K562 (cell line): ENCODE data around the gene FRRS1L. TPM values are rescaled to one million over a fixed set of nuclear protein-coding genes. Genes with fewer than 3 reads are reported as not detected.

Experiments
- ATF1 ChIP-seq, 2 experiments: fragments of 450-650 bp in 1 of 2; IDR thresholded peaks; 2 replicates each; pipeline ENCODE4 v1.6.1; 2016; ENCODE audit warnings: missing compliant biosample characterization in 1 of 2, missing genetic modification characterization in 1 of 2
- FIP1L1 ChIP-seq: fragments of 200-400 bp; formaldehyde crosslinking; IDR thresholded peaks from 2 replicates; pipeline ENCODE4 v1.6.1; 2018; ENCODE audit warnings: mild to moderate bottlenecking, low read depth, low read length; ENCODE audit not compliant: poor library complexity, severe bottlenecking
- HDAC8 ChIP-seq: fragments of 450-650 bp; IDR thresholded peaks from 2 replicates; pipeline ENCODE4 v1.6.1; 2016; ENCODE audit warnings: mild to moderate bottlenecking, missing genetic modification characterization, moderate library complexity, missing compliant biosample characterization
- HMG20A ChIP-seq: fragments of 450-650 bp; formaldehyde crosslinking; conservative IDR thresholded peaks from 2 replicates; pipeline ENCODE4 v1.4.0; 2020; ENCODE audit warnings: mild to moderate bottlenecking, mixed read lengths
- HSF4 ChIP-seq: fragments of 250-450 bp; sonication (Bioruptor Pico); IDR thresholded peaks from 2 replicates; pipeline ENCODE4 v2.1.2; 2022; ENCODE audit warnings: mild to moderate bottlenecking, moderate library complexity, borderline replicate concordance
- IFI16 ChIP-seq: fragments of 250-450 bp; sonication (Bioruptor Pico); IDR thresholded peaks from 2 replicates; pipeline ENCODE4 v2.1.2; 2022; ENCODE audit warnings: mild to moderate bottlenecking, inconsistent platforms
- KLF10 ChIP-seq: fragments of 250-450 bp; sonication (Bioruptor Pico); IDR thresholded peaks from 2 replicates; pipeline ENCODE4 v1.6.1; 2021; ENCODE audit warnings: matching md5 sums
- MAZ ChIP-seq, 2 experiments: fragments of 450-650 bp in 1 of 2; sonication (generic) in 1 of 2; formaldehyde crosslinking; IDR thresholded peaks in 1 of 2; conservative IDR thresholded peaks in 1 of 2; 2 replicates each; pipeline versions ENCODE4 v1.4.0 to v1.5.0; 2020; ENCODE audit warnings: mild to moderate bottlenecking in 1 of 2, missing genetic modification reagents in 1 of 2
- RFX1 ChIP-seq: fragments of 450-650 bp; IDR thresholded peaks from 2 replicates; pipeline ENCODE4 v1.6.1; 2016; ENCODE audit warnings: mild to moderate bottlenecking, moderate library complexity
- RFX5 ChIP-seq: IDR thresholded peaks from 2 replicates; pipeline ENCODE4 v1.6.1; 2011; ENCODE audit warnings: low read depth, mild to moderate bottlenecking, improper control_type of control experiment, low read length
- TARDBP ChIP-seq: fragments of 450-650 bp; IDR thresholded peaks from 2 replicates; pipeline ENCODE4 v1.6.1; 2016
- polyA plus RNA-seq, 8 experiments: library from polyadenylated mRNA; depleted of rRNA in 4 of 8; stranded (reverse) in 5 of 8; unstranded in 3 of 8; fragments of >200 nt; fragmentation: Nextera tagmentation in 2 of 8; fragmentation: Illumina TruSeq in 1 of 8; extraction: Ambion mirVana in 2 of 8; extraction: Trizol in 1 of 8; gene quantifications; 2 replicates each; pipeline versions ENCODE4 v1.2.1 to v1.2.3, GENCODE V29; 2011 to 2014; ENCODE audit warnings: inconsistent platforms in 1 of 8, missing spikeins in 1 of 8
- total RNA-seq, 7 experiments: library from RNA; depleted of rRNA in 6 of 7; stranded (reverse); fragments of >200 nt in 6 of 7; fragmentation: Illumina TruSeq in 2 of 7; extraction: Trizol in 2 of 7; gene quantifications; 2 replicates each; pipeline versions ENCODE4 v1.2.1 to v1.2.3, GENCODE V29; 2011 to 2021; ENCODE audit warnings: low replicate concordance in 1 of 7
- TF ChIP-seq, protein P1 (sequence below): sonication (generic); formaldehyde crosslinking; IDR thresholded peaks from 2 replicates; pipeline ENCODE4 v1.8.1; 2023; ENCODE audit warnings: mild to moderate bottlenecking, missing genetic modification reagents
- TF ChIP-seq, protein P2 (sequence below), 2 experiments: fragments of 450-650 bp; IDR thresholded peaks; 2 replicates each; pipeline ENCODE4 v1.6.1; 2016; ENCODE audit warnings: mild to moderate bottlenecking in 2 of 2, borderline replicate concordance in 1 of 2, low read depth in 1 of 2, moderate library complexity in 1 of 2
- TF ChIP-seq, protein P3 (sequence below): fragments of 250-450 bp; sonication (Bioruptor Pico); IDR thresholded peaks from 2 replicates; pipeline ENCODE4 v1.9.0; 2021; ENCODE audit warnings: mild to moderate bottlenecking, inconsistent platforms
- TF ChIP-seq, protein P4 (sequence below): sonication (generic); formaldehyde crosslinking; IDR thresholded peaks from 2 replicates; pipeline ENCODE4 v1.8.0; 2022; ENCODE audit warnings: mild to moderate bottlenecking, missing genetic modification reagents

FRRS1L gene
- total and polyA plus RNA-seq, 9 of the 15 experiments (the other 6 are each of a cell fraction or from before 2014, with no cell fraction given), result under 0.01 to 0.04 (median 0.03) TPM; not detected in 5

DNA sequence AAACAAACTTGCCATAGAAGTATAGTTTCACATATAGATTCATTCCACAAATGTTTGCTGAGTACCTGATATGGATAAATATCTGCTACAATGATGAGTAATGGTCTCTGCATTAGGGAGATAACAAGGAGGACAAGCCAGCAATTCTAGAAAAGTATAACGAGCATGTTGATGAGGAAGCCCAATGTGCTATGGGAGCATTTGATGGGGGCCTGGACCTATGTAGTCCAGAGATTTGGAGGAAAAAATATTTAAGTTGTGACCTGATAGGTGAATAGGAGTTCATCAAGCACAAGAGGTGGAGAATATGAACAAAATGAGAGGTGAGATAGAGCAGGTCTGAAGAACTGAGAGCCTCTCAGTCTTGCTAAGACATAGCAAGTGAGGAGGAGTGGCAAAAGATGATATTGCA is 32.9 kb downstream of the FRRS1L start (continued):
- TF ChIP-seq, protein P1, sequence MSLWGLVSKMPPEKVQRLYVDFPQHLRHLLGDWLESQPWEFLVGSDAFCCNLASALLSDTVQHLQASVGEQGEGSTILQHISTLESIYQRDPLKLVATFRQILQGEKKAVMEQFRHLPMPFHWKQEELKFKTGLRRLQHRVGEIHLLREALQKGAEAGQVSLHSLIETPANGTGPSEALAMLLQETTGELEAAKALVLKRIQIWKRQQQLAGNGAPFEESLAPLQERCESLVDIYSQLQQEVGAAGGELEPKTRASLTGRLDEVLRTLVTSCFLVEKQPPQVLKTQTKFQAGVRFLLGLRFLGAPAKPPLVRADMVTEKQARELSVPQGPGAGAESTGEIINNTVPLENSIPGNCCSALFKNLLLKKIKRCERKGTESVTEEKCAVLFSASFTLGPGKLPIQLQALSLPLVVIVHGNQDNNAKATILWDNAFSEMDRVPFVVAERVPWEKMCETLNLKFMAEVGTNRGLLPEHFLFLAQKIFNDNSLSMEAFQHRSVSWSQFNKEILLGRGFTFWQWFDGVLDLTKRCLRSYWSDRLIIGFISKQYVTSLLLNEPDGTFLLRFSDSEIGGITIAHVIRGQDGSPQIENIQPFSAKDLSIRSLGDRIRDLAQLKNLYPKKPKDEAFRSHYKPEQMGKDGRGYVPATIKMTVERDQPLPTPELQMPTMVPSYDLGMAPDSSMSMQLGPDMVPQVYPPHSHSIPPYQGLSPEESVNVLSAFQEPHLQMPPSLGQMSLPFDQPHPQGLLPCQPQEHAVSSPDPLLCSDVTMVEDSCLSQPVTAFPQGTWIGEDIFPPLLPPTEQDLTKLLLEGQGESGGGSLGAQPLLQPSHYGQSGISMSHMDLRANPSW, result no peak
- TF ChIP-seq TARDBP (no peak), FIP1L1 (no peak), HSF4 (CRISPR knock-in tag) (no peak), HDAC8 (no peak), ATF1 (CRISPR knock-in tag; IDR thresholded peaks at IDR 0.05) (no peak), ATF1 (tag; IDR thresholded peaks at IDR 0.05) (0 out of 2 replicates have a peak, but pooled peaks have one; percentile 15), RFX5 (no peak), KLF10 (CRISPR knock-in tag) (no peak), RFX1 (no peak), HMG20A (CRISPR knock-in tag) (no peak), MAZ (CRISPR knock-in tag; conservative IDR thresholded peaks at IDR 0.05 in 1 of 2, IDR thresholded peaks at IDR 0.05 in 1 of 2) (no peak), IFI16 (CRISPR knock-in tag) (no peak)
- TF ChIP-seq, protein P2, sequence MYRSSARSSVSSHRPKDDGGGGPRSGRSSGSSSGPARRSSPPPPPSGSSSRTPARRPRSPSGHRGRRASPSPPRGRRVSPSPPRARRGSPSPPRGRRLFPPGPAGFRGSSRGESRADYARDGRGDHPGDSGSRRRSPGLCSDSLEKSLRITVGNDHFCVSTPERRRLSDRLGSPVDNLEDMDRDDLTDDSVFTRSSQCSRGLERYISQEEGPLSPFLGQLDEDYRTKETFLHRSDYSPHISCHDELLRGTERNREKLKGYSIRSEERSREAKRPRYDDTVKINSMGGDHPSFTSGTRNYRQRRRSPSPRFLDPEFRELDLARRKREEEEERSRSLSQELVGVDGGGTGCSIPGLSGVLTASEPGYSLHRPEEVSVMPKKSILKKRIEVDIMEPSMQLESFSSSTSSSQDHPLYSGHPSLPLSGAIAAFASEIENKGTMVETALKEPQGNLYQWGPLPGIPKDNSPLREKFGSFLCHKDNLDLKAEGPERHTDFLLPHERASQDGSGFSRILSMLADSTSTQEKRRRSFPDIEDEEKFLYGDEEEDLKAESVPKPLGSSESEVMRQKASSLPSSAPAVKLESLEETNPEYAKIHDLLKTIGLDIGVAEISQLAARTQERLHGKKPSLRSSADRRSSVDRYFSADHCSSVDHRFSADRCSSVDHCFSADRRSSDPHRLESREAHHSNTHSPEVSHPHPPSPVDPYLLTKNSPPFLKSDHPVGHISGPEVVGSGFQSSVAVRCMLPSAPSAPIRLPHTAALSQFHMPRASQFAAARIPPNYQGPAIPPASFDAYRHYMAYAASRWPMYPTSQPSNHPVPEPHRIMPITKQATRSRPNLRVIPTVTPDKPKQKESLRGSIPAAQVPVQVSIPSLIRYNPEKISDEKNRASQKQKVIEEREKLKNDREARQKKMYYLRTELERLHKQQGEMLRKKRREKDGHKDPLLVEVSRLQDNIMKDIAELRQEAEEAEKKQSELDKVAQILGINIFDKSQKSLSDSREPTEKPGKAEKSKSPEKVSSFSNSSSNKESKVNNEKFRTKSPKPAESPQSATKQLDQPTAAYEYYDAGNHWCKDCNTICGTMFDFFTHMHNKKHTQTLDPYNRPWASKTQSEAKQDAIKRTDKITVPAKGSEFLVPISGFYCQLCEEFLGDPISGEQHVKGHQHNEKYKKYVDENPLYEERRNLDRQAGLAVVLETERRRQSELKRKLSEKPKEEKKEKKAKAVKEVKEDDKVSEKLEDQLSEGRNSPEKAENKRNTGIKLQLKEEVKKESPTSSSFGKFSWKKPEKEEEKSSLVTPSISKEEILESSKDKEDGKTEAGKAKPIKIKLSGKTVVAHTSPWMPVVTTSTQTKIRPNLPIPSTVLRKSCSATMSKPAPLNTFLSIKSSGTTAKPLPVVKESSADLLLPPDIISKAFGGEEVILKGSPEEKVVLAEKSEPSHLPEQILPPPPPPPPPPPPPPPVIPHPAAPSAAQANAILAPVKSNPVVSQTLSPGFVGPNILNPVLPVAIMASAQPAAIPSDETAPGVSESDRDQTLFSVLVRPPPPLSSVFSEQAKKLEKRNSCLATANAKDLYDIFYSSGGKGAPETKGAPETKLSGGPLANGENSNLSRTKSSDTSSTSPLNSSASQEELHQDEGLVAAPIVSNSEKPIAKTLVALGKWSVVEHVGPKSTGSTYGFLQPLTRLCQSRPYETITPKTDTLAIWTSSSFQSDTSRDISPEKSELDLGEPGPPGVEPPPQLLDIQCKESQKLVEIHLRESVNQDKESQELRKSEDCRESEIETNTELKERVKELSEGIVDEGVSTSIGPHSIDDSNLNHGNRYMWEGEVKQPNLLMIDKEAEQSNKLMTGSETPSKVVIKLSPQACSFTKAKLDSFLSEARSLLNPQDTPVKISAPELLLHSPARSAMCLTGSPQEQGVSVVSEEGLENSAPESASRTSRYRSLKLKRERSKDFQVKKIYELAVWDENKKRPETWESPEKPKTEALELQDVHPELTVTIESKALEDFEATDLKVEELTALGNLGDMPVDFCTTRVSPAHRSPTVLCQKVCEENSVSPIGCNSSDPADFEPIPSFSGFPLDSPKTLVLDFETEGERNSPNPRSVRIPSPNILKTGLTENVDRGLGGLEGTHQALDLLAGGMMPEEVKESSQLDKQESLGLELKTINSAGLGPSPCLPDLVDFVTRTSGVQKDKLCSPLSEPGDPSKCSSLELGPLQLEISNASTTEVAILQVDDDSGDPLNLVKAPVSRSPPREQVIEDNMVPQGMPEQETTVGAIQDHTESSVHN (IDR thresholded peaks at IDR 0.05; ENCODE audit: borderline replicate concordance in 1 of 2, low read depth in 1 of 2), result no peak
- TF ChIP-seq, protein P3, sequence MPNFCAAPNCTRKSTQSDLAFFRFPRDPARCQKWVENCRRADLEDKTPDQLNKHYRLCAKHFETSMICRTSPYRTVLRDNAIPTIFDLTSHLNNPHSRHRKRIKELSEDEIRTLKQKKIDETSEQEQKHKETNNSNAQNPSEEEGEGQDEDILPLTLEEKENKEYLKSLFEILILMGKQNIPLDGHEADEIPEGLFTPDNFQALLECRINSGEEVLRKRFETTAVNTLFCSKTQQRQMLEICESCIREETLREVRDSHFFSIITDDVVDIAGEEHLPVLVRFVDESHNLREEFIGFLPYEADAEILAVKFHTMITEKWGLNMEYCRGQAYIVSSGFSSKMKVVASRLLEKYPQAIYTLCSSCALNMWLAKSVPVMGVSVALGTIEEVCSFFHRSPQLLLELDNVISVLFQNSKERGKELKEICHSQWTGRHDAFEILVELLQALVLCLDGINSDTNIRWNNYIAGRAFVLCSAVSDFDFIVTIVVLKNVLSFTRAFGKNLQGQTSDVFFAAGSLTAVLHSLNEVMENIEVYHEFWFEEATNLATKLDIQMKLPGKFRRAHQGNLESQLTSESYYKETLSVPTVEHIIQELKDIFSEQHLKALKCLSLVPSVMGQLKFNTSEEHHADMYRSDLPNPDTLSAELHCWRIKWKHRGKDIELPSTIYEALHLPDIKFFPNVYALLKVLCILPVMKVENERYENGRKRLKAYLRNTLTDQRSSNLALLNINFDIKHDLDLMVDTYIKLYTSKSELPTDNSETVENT (CRISPR knock-in tag), result no peak
- TF ChIP-seq, protein P4, sequence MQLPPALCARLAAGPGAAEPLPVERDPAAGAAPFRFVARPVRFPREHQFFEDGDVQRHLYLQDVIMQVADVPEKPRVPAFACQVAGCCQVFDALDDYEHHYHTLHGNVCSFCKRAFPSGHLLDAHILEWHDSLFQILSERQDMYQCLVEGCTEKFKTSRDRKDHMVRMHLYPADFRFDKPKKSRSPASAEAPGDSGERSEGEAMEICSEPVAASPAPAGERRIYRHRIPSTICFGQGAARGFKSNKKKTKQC (CRISPR knock-in tag), result no peak
